DND-41 (cell line): ENCODE measurements around the gene LDB2.

Experiments
- ATAC-seq: fragments of 200-7000 bp; cut with Tn5 transposase; 3 replicates; pipeline ENCODE4 v1.9.1; 2021; ENCODE audit warnings: low read depth; ENCODE audit not compliant: insufficient read depth
- DNase-seq: peaks from one replicate; pipeline ENCODE4 v3.0.0-alpha.2; 2020
- H2AFZ ChIP-seq: 2 replicates; pipeline ENCODE4 v1.6.0; 2012; ENCODE audit warnings: low read depth, low read length
- H3K27ac ChIP-seq: 2 replicates; pipeline ENCODE4 v1.5.1; 2012; ENCODE audit warnings: low read length, inconsistent platforms
- H3K27me3 ChIP-seq: fragments of 200-600 bp; sonication (generic); 2 replicates; pipeline ENCODE4 v1.6.0; 2012; ENCODE audit warnings: low read length, mild to moderate bottlenecking, inconsistent platforms; ENCODE audit not compliant: insufficient read depth, poor library complexity
- H3K36me3 ChIP-seq: 2 replicates; pipeline ENCODE4 v1.5.1; 2012; ENCODE audit warnings: low read length, inconsistent platforms; ENCODE audit not compliant: insufficient read depth
- H3K4me1 ChIP-seq: 2 replicates; pipeline ENCODE4 v1.5.1; 2012; ENCODE audit warnings: mild to moderate bottlenecking, low read length; ENCODE audit not compliant: insufficient read depth
- H3K4me2 ChIP-seq: 2 replicates; pipeline ENCODE4 v1.6.0; 2012; ENCODE audit warnings: mild to moderate bottlenecking, moderate library complexity, low read length, inconsistent platforms; ENCODE audit not compliant: insufficient read depth
- H3K4me3 ChIP-seq, 2 experiments: fragments of 200-600 bp in 1 of 2; shearing (Covaris generic) in 1 of 2; 2 replicates each; pipeline ENCODE4 v1.5.1; 2012 to 2016; ENCODE audit warnings: inconsistent platforms in 2 of 2, low read length in 2 of 2, mild to moderate bottlenecking in 2 of 2, low read depth in 1 of 2, moderate library complexity in 1 of 2
- H3K79me2 ChIP-seq: 2 replicates; pipeline ENCODE4 v1.6.0; 2012; ENCODE audit warnings: low read length, inconsistent platforms; ENCODE audit not compliant: insufficient read depth
- H3K9ac ChIP-seq: 2 replicates; pipeline ENCODE4 v1.6.0; 2012; ENCODE audit warnings: low read depth, mild to moderate bottlenecking, inconsistent platforms, low read length, moderate library complexity
- H3K9me3 ChIP-seq: 2 replicates; pipeline ENCODE4 v1.5.1; 2012; ENCODE audit warnings: low read length, moderate library complexity, mild to moderate bottlenecking, inconsistent platforms; ENCODE audit not compliant: insufficient read depth, severe bottlenecking
- H4K20me1 ChIP-seq: 2 replicates; pipeline ENCODE4 v1.6.0; 2012; ENCODE audit warnings: low read length; ENCODE audit not compliant: insufficient read depth
- EZH2 ChIP-seq: IDR thresholded peaks from 3 replicates; pipeline ENCODE4 v1.6.1; 2012; ENCODE audit warnings: borderline replicate concordance, low read depth, mild to moderate bottlenecking, moderate library complexity, low read length, inconsistent platforms; ENCODE audit not compliant: severe bottlenecking
- TF ChIP-seq, protein P1 (sequence below): IDR thresholded peaks from 2 replicates; pipeline ENCODE4 v1.5.1; 2012; ENCODE audit warnings: borderline replicate concordance, low read length, moderate library complexity, mild to moderate bottlenecking; ENCODE audit not compliant: poor library complexity, severe bottlenecking; ENCODE audit errors: extremely low read depth

The LDB2 gene

DNA sequence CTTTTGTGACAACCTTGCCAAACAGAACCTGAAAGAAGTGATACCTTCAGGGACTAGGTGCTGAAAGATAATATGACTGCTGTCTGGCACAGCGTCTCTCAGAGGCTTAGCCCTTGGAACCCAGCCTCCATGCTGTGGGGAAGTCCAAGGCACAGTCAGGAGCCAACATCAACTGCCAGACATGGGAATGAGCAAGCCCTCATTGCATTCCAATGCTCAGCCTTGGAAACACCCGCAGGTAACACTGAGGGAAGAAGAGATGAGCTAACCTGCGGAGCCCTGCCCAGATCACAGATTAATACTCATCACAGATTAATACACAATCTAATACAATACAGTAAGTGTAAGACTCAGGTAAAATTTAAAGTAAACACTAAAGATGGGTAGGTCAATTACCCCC, 31.5 kb downstream of the LDB2 start:
- no peak for ATAC-seq
- Histone ChIP-seq H3K9me3 (no peaks in the 10 kb centered on the region), H3K27ac (no peak overlapping the region)

GRCh38 chr4:16865897-16866283, 32.6 kb downstream of the LDB2 start:
- ATAC-seq (no peak), DNase-seq (no peak)
- Histone ChIP-seq H3K4me3 (no peak overlapping the region), H3K4me2 (no peak overlapping the region), H3K9ac (no peak overlapping the region), H3K36me3 (no peaks in the 10 kb centered on the region), H4K20me1 (no peaks in the 10 kb centered on the region), H3K9me3 (no peaks in the 10 kb centered on the region), H3K27ac (no peak overlapping the region), H3K79me2 (no peaks in the 10 kb centered on the region), H3K27me3 (no peaks in the 10 kb centered on the region), H2AFZ (no peak overlapping the region), H3K4me1 (no peaks in the 10 kb centered on the region)
- no peak for TF ChIP-seq EZH2
- TF ChIP-seq, protein P1, sequence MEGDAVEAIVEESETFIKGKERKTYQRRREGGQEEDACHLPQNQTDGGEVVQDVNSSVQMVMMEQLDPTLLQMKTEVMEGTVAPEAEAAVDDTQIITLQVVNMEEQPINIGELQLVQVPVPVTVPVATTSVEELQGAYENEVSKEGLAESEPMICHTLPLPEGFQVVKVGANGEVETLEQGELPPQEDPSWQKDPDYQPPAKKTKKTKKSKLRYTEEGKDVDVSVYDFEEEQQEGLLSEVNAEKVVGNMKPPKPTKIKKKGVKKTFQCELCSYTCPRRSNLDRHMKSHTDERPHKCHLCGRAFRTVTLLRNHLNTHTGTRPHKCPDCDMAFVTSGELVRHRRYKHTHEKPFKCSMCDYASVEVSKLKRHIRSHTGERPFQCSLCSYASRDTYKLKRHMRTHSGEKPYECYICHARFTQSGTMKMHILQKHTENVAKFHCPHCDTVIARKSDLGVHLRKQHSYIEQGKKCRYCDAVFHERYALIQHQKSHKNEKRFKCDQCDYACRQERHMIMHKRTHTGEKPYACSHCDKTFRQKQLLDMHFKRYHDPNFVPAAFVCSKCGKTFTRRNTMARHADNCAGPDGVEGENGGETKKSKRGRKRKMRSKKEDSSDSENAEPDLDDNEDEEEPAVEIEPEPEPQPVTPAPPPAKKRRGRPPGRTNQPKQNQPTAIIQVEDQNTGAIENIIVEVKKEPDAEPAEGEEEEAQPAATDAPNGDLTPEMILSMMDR, result no peak

More for the DNA sequence above, 31.5 kb downstream of the LDB2 start:
- Histone ChIP-seq H2AFZ (no peak overlapping the region), H3K4me3 (no peak overlapping the region), H3K79me2 (no peaks in the 10 kb centered on the region), H3K4me2 (no peak overlapping the region), H3K36me3 (no peaks in the 10 kb centered on the region), H4K20me1 (no peaks in the 10 kb centered on the region), H3K4me1 (no peaks in the 10 kb centered on the region), H3K27me3 (no peaks in the 10 kb centered on the region), H3K9ac (no peak overlapping the region)
- TF ChIP-seq, protein P1, result no peak
- TF ChIP-seq EZH2, result no peak
- DNase-seq, result no peak

DNA sequence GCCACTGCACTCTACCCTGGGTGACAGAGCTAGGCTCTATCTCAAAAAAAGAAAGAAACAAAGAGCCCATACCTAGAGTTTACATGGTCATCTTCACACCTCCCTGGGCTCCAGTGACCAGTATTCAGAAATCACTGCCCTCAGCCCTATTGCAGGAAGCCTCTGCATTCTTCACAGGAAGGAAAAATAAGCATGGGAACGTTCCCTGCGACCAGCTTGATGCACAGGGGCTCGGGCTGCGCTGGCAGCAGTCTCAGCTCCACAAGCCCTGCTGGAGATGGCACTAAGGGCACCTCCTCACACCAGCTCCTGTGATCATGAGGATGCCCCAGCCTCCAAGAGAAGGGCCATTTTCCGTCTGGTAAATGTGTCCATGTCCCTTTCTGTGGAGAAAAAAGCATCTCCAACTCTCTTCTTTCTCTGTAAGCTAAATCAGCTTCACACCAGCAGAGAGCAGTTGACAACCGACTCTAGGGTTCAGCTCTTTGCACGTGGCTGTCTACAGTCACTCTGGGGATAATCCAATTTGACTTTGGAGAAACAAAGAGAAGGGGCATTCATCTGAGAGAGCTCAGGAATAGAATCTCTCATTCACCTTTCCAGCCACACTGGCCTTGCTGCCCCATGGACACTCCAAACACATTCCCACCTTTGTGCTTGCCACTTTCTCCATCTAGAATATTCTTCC, 33.1 kb downstream of the LDB2 start:
- DNase-seq, result no peak

More for the DNA sequence above, 33.1 kb downstream of the LDB2 start:
- Histone ChIP-seq H3K4me2 (no peak overlapping the region), H3K4me3 (no peak overlapping the region), H3K79me2 (no peaks in the 10 kb centered on the region), H3K9ac (no peak overlapping the region), H2AFZ (no peak overlapping the region), H3K9me3 (no peaks in the 10 kb centered on the region), H4K20me1 (no peaks in the 10 kb centered on the region), H3K27ac (no peak overlapping the region), H3K4me1 (no peaks in the 10 kb centered on the region), H3K27me3 (no peaks in the 10 kb centered on the region), H3K36me3 (no peaks in the 10 kb centered on the region)
- TF ChIP-seq EZH2, result no peak
- TF ChIP-seq, protein P1, result no peak
- no peak for ATAC-seq
